22Rv1 (cell line): ENCODE results near the gene MTFMT.

Experiments
- H3K27ac ChIP-seq: fragments of 450-650 bp; 2 replicates; pipeline ENCODE4 v1.5.1; 2017
- CTCF ChIP-seq: fragments of 450-650 bp; IDR thresholded peaks from 2 replicates; pipeline ENCODE4 v1.5.1; 2017; ENCODE audit warnings: mild to moderate bottlenecking
- ZFX ChIP-seq: fragments of 450-650 bp; IDR thresholded peaks from 2 replicates; pipeline ENCODE4 v1.6.1; 2017; ENCODE audit warnings: antibody characterized with exemption, borderline replicate concordance

Gene MTFMT

GRCh38 chr15:64979252-64979710, 50.2 kb downstream of the MTFMT start:
- no peak overlapping the region for H3K27ac ChIP-seq
- TF ChIP-seq ZFX: no peak
- no peak for TF ChIP-seq CTCF

GRCh38 chr15:64975390-64975789, 54.0 kb downstream of the MTFMT start:
- no peak for TF ChIP-seq ZFX
- TF ChIP-seq CTCF: no peak
- H3K27ac ChIP-seq: no peak overlapping the region

- H3K27ac ChIP-seq: no peak overlapping the region
- no peak for TF ChIP-seq ZFX
- TF ChIP-seq CTCF: no peak
Observed at GRCh38 chr15:64970698-64971097, 58.7 kb downstream of the MTFMT start.

GRCh38 chr15:64969401-64969800, 60.0 kb downstream of the MTFMT start:
- no peak overlapping the region for H3K27ac ChIP-seq
- TF ChIP-seq CTCF (no peak), ZFX (no peak)

- TF ChIP-seq ZFX (no peak), CTCF (no peak)
- H3K27ac ChIP-seq: no peak overlapping the region
Observed at GRCh38 chr15:64961013-64961412, 68.4 kb downstream of the MTFMT start.

GRCh38 chr15:64960153-64960552, 69.3 kb downstream of the MTFMT start:
- TF ChIP-seq CTCF (no peak), ZFX (no peak)
- no peak overlapping the region for H3K27ac ChIP-seq

- TF ChIP-seq ZFX: no peak
- TF ChIP-seq CTCF: no peak
- no peak overlapping the region for H3K27ac ChIP-seq
Observed at GRCh38 chr15:64959128-64959527, 70.3 kb downstream of the MTFMT start.
